HepG2 (cell line): ENCODE results near the gene GPR155. TPM values are rescaled to one million over a fixed set of nuclear protein-coding genes. Genes with fewer than 3 reads are reported as not detected.

Experiments
- GRHL1 ChIP-seq: sonication (generic); formaldehyde crosslinking; conservative IDR thresholded peaks from 2 replicates; pipeline ENCODE4 v1.8.0; 2022; ENCODE audit warnings: missing genetic modification reagents
- MED8 ChIP-seq: sonication (generic); formaldehyde crosslinking; IDR thresholded peaks from 2 replicates; pipeline ENCODE4 v1.8.1; 2023; ENCODE audit warnings: mild to moderate bottlenecking, missing genetic modification reagents; ENCODE audit not compliant: insufficient replicate concordance
- RFXAP ChIP-seq: sonication (generic); formaldehyde crosslinking; IDR thresholded peaks from 2 replicates; pipeline ENCODE4 v1.4.0; 2020; ENCODE audit warnings: missing genetic modification reagents, borderline replicate concordance
- SCMH1 ChIP-seq: sonication (generic); formaldehyde crosslinking; IDR thresholded peaks from 2 replicates; pipeline ENCODE4 v1.9.0; 2021; ENCODE audit warnings: missing genetic modification reagents, mild to moderate bottlenecking, borderline replicate concordance
- SOX5 ChIP-seq: IDR thresholded peaks from 2 replicates; pipeline ENCODE4 v1.6.1; 2016; ENCODE audit warnings: borderline replicate concordance
- SRSF1 ChIP-seq: fragments of 200-400 bp; formaldehyde crosslinking; optimal IDR thresholded peaks from 2 replicates; pipeline ENCODE3; 2017; ENCODE audit warnings: mild to moderate bottlenecking, low read depth, low read length, moderate library complexity
- ZNF142 ChIP-seq: sonication (generic); formaldehyde crosslinking; IDR thresholded peaks from 2 replicates; pipeline ENCODE4 v1.4.0; 2020; ENCODE audit warnings: missing genetic modification reagents
- ZNF562 ChIP-seq: sonication (generic); formaldehyde crosslinking; IDR thresholded peaks from 2 replicates; pipeline ENCODE4 v1.8.0; 2022; ENCODE audit warnings: missing genetic modification reagents, borderline replicate concordance
- ZNF629 ChIP-seq: sonication (generic); formaldehyde crosslinking; conservative IDR thresholded peaks from 2 replicates; pipeline ENCODE4 v1.5.0; 2020; ENCODE audit warnings: missing genetic modification reagents
- polyA plus RNA-seq, 8 experiments: library from polyadenylated mRNA; depleted of rRNA in 3 of 8; stranded (reverse) in 7 of 8; unstranded in 1 of 8; fragments of >200 nt; fragmentation: Illumina TruSeq in 4 of 8; extraction: Trizol in 4 of 8; gene quantifications; 2 replicates each; pipeline versions ENCODE4 v1.2.1 to v1.2.3, GENCODE V29; 2011 to 2016; ENCODE audit warnings: low read depth in 4 of 8, missing spikeins in 1 of 8, mixed read lengths in 1 of 8; ENCODE audit not compliant: insufficient read depth in 1 of 8
- total RNA-seq, 5 experiments: library from RNA; depleted of rRNA; stranded (reverse); fragments of >200 nt; fragmentation: Illumina TruSeq; extraction: Trizol; gene quantifications; 2 replicates each; pipeline ENCODE4 v1.2.3, GENCODE V29; 2016; ENCODE audit warnings: low read depth in 1 of 5
- TF ChIP-seq, protein P1 (sequence below): sonication (generic); formaldehyde crosslinking; IDR thresholded peaks from 2 replicates; pipeline ENCODE4 v1.9.0; 2021; ENCODE audit warnings: mild to moderate bottlenecking, missing genetic modification reagents
- TF ChIP-seq, protein P2 (sequence below): IDR thresholded peaks from 2 replicates; pipeline ENCODE4 v1.6.1; 2016; ENCODE audit warnings: low read depth, control low read depth
- TF ChIP-seq, protein P3 (sequence below): sonication (generic); formaldehyde crosslinking; IDR thresholded peaks from 2 replicates; pipeline ENCODE4 v1.9.0; 2021; ENCODE audit warnings: missing genetic modification reagents, borderline replicate concordance

Gene GPR155
- total and polyA plus RNA-seq, 2 of the 13 experiments (the other 11 are each of a cell fraction or from before 2014, with no cell fraction given), result 0.15 to 0.49 TPM

- TF ChIP-seq, protein P1, sequence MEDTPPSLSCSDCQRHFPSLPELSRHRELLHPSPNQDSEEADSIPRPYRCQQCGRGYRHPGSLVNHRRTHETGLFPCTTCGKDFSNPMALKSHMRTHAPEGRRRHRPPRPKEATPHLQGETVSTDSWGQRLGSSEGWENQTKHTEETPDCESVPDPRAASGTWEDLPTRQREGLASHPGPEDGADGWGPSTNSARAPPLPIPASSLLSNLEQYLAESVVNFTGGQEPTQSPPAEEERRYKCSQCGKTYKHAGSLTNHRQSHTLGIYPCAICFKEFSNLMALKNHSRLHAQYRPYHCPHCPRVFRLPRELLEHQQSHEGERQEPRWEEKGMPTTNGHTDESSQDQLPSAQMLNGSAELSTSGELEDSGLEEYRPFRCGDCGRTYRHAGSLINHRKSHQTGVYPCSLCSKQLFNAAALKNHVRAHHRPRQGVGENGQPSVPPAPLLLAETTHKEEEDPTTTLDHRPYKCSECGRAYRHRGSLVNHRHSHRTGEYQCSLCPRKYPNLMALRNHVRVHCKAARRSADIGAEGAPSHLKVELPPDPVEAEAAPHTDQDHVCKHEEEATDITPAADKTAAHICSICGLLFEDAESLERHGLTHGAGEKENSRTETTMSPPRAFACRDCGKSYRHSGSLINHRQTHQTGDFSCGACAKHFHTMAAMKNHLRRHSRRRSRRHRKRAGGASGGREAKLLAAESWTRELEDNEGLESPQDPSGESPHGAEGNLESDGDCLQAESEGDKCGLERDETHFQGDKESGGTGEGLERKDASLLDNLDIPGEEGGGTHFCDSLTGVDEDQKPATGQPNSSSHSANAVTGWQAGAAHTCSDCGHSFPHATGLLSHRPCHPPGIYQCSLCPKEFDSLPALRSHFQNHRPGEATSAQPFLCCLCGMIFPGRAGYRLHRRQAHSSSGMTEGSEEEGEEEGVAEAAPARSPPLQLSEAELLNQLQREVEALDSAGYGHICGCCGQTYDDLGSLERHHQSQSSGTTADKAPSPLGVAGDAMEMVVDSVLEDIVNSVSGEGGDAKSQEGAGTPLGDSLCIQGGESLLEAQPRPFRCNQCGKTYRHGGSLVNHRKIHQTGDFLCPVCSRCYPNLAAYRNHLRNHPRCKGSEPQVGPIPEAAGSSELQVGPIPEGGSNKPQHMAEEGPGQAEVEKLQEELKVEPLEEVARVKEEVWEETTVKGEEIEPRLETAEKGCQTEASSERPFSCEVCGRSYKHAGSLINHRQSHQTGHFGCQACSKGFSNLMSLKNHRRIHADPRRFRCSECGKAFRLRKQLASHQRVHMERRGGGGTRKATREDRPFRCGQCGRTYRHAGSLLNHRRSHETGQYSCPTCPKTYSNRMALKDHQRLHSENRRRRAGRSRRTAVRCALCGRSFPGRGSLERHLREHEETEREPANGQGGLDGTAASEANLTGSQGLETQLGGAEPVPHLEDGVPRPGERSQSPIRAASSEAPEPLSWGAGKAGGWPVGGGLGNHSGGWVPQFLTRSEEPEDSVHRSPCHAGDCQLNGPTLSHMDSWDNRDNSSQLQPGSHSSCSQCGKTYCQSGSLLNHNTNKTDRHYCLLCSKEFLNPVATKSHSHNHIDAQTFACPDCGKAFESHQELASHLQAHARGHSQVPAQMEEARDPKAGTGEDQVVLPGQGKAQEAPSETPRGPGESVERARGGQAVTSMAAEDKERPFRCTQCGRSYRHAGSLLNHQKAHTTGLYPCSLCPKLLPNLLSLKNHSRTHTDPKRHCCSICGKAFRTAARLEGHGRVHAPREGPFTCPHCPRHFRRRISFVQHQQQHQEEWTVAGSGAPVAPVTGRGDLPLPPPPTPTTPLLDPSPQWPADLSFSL (CRISPR knock-in tag), result no peak
- no peak for TF ChIP-seq RFXAP
- TF ChIP-seq, protein P2, sequence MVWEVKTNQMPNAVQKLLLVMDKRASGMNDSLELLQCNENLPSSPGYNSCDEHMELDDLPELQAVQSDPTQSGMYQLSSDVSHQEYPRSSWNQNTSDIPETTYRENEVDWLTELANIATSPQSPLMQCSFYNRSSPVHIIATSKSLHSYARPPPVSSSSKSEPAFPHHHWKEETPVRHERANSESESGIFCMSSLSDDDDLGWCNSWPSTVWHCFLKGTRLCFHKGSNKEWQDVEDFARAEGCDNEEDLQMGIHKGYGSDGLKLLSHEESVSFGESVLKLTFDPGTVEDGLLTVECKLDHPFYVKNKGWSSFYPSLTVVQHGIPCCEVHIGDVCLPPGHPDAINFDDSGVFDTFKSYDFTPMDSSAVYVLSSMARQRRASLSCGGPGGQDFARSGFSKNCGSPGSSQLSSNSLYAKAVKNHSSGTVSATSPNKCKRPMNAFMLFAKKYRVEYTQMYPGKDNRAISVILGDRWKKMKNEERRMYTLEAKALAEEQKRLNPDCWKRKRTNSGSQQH (CRISPR knock-in tag), result no peak
- no peak for TF ChIP-seq MED8 (CRISPR knock-in tag)
- TF ChIP-seq ZNF562, result no peak
- TF ChIP-seq SRSF1, result no peak
- no peak for TF ChIP-seq ZNF142 (CRISPR knock-in tag)
- TF ChIP-seq GRHL1 (CRISPR knock-in tag), result no peak
- no peak for TF ChIP-seq SCMH1 (CRISPR knock-in tag)
- TF ChIP-seq, protein P3, sequence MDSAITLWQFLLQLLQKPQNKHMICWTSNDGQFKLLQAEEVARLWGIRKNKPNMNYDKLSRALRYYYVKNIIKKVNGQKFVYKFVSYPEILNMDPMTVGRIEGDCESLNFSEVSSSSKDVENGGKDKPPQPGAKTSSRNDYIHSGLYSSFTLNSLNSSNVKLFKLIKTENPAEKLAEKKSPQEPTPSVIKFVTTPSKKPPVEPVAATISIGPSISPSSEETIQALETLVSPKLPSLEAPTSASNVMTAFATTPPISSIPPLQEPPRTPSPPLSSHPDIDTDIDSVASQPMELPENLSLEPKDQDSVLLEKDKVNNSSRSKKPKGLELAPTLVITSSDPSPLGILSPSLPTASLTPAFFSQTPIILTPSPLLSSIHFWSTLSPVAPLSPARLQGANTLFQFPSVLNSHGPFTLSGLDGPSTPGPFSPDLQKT (CRISPR knock-in tag), result no peak
- TF ChIP-seq ZNF629, result no peak
- TF ChIP-seq SOX5 (CRISPR knock-in tag), result no peak
Measured at GRCh38 chr2:174486563-174487107, at the start of gene GPR155 (continued).
